GM12875 (cell line): ENCODE results near the gene RAB28.

Experiments used
- H3K4me3 ChIP-seq: one replicate; pipeline ENCODE4 v1.5.1; 2011; ENCODE audit warnings: low read depth, low read length, control low read depth
- TF ChIP-seq, protein P1 (sequence below): IDR thresholded peaks from 2 replicates; pipeline ENCODE4 v1.5.1; 2011; ENCODE audit warnings: low read depth, mild to moderate bottlenecking, control low read depth, inconsistent platforms, low read length, moderate library complexity, borderline replicate concordance; ENCODE audit not compliant: insufficient read depth

Gene RAB28

DNA sequence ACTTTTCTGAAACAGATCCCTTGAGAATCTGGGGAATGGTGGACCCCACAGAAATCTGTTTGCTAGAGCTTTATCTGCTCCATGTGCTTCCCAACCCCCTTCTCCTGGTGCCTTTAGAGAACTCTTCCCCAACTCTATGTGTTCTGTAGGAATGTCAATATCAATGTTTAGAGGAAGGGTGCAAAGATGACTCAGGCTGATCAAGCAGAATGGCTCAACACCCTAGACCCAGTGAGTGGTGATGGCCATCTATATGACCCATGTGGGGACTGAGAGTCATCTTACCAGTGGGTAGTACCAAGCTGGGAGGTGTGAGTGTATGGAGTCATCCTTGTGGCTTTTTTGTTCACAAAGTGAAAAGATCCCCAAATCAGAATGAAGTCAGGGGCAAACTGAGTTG, 143.5 kb downstream of the RAB28 start:
- H3K4me3 ChIP-seq, result no peak overlapping the region
- TF ChIP-seq, protein P1, sequence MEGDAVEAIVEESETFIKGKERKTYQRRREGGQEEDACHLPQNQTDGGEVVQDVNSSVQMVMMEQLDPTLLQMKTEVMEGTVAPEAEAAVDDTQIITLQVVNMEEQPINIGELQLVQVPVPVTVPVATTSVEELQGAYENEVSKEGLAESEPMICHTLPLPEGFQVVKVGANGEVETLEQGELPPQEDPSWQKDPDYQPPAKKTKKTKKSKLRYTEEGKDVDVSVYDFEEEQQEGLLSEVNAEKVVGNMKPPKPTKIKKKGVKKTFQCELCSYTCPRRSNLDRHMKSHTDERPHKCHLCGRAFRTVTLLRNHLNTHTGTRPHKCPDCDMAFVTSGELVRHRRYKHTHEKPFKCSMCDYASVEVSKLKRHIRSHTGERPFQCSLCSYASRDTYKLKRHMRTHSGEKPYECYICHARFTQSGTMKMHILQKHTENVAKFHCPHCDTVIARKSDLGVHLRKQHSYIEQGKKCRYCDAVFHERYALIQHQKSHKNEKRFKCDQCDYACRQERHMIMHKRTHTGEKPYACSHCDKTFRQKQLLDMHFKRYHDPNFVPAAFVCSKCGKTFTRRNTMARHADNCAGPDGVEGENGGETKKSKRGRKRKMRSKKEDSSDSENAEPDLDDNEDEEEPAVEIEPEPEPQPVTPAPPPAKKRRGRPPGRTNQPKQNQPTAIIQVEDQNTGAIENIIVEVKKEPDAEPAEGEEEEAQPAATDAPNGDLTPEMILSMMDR, result no peak

DNA sequence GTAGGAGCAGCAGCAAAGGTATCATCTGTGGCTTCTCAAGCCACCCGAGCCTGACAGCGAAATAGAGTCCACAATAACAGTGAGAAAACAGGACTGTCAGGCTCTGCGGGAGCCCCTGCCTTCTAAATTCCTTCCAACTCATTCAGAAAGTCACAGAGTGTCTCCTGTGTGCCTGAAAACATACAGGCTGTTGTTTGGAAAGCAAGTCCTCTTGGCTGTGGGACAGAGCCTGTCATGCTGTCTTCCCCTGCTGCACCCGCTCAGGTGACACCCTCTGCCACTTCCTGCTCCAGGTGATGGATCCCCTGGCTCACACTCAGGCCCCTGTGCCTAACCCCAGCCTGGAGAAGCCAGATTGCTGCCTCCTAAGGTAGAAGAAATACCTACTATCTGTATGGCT, 152.3 kb downstream of the RAB28 start:
- no peak overlapping the region for H3K4me3 ChIP-seq
- TF ChIP-seq, protein P1, result no peak

DNA sequence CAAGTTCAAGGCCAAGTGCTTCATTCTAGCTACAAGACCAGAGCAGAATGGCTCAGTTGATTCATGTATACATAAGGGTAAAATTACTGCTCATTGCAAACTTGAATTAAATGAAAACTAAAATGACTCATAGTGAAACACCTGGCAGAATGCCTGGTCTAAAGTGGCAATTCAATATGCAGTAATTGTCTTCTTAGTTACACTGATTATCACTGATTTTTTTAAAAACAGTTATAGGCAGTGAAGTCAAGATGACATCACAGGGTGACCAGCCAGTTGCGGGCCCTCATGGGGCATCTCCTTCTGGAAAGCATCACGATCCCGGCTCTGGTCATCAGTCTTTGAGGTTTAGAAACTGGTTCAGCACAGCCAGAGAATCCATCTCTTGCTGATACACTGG, 154.2 kb downstream of the RAB28 start:
- TF ChIP-seq, protein P1, result no peak
- no peak overlapping the region for H3K4me3 ChIP-seq

DNA sequence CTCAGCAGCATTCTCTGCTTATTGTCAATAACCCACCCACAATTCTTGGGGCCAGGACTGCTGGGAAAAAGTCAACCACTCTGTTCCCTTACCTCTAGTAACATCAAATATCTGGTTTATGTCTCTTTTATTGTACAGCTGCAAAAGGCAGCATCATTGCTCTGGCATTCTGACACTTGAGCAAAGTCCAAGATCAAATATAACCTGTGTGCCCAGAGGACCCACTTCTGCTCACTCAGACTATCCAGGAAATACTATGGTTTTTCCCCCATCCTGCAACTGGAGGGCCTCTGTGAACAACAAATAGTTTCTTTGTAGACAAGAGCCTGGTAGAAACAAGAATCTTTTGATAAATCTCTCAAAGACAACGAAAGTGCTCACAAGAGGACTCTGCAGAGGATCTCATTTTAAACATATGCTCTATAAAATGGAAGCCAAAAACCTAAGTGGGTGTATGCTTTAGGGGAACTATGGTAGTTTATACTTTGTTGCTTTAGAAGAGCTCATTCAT, 154.7 kb downstream of the RAB28 start:
- TF ChIP-seq, protein P1, result no peak
- no peak overlapping the region for H3K4me3 ChIP-seq

DNA sequence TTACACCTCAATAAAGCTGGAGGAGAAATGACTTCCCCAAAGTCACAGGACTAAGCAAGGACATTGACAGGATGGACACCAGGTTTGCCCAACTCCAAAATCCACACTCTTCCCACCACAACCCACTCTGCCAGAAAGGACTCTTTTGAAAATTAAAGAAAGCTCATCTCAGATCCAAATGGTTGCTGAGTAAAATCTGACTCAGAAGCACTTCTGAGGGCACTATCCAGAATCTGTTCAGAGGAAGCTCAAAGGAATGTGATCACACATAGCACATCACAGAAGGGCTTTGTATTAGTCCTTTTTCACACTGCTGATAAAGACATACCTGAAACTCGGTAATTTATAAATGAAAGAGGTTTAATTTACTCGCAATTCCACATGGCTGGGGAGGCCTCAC, 155.5 kb downstream of the RAB28 start:
- no peak overlapping the region for H3K4me3 ChIP-seq
- TF ChIP-seq, protein P1, result no peak

DNA sequence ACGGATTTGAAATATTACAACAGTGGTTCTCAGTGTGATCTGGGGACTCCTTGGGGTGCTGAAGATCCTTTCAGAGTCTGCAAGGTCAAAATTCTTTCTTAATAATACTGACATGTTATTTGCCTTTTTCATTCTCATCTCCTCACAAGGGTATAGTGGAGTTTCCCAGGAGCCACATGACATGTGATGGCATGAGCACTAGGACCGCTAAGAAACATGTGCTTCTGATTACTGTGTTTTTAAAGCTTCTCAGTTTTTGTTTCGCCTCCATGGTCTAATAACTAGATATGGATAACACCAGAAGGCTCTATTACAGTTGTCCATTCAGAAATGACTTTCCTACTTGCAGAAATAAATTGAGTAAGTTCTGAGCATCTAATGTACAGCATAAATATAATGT, 156.1 kb downstream of the RAB28 start:
- TF ChIP-seq, protein P1, result no peak
- no peak overlapping the region for H3K4me3 ChIP-seq

DNA sequence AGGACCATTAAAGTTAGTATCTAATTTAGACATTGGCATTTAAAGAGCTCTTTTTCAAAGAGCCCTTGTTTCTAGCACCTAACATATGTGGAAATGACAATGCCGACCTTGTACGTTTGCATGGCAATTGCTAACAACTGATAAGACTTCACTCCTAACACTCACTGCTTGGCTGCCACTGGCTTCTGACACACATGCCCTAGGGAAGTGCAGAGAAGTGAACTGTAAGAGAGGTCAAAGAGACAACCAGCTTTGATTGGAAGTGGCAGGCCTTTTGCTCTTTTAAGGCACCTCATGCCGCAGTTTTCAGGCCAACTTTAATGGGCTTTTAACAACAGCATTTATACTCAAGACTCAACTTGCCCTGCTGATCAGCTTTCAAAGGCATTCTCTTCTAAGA, 158.4 kb downstream of the RAB28 start:
- TF ChIP-seq, protein P1, result no peak
- H3K4me3 ChIP-seq, result no peak overlapping the region
